Naive thymus-derived CD8-positive, alpha-beta T cell (primary cell): ENCODE results near the gene TRPM2. TPM values are rescaled to one million over a fixed set of nuclear protein-coding genes. Genes with fewer than 3 reads are reported as not detected.

Source experiments
- ATAC-seq, 2 donors: fragments of 150-1000 bp; cut with Tn5 transposase in 1 of 2; sonication (Bioruptor Pico), chemical (Tn5 transposase) in 1 of 2; 1 replicate in 1 of 2; 2 replicates in 1 of 2; pipeline ENCODE4 v1.10.0; 2021; ENCODE audit warnings: mild to moderate bottlenecking in 2 of 2, moderate library complexity in 2 of 2
- POLR2A ChIA-PET: fragments of 350-600 bp; sonication (Branson Sonifier 250); formaldehyde crosslinking; loops from one replicate; lab custom pipeline; 2021; ENCODE audit warnings: antibody characterized with exemption; lab: Charles Lee
- DNase-seq, 10 donors: peaks; one replicate each; pipeline versions ENCODE4 v3.0.0 to v3.0.0-alpha.2; 2020 to 2022
- H3K27ac Mint-ChIP-seq, 10 donors: one replicate each; pipeline ENCODE4 v1.8.0; 2020 to 2022; ENCODE audit warnings: mild to moderate bottlenecking in 10 of 10, mixed read lengths in 10 of 10, moderate library complexity in 4 of 10, inconsistent platforms in 1 of 10
- H3K27me3 Mint-ChIP-seq, 5 donors: one replicate each; pipeline ENCODE4 v1.8.0; 2021 to 2022; ENCODE audit warnings: mixed read lengths in 5 of 5
- H3K36me3 Mint-ChIP-seq, 3 donors: one replicate each; pipeline ENCODE4 v1.8.0; 2020 to 2022; ENCODE audit warnings: mixed read lengths in 3 of 3, mild to moderate bottlenecking in 2 of 3, inconsistent platforms in 1 of 3
- H3K4me1 Mint-ChIP-seq, 4 donors: one replicate each; pipeline ENCODE4 v1.8.0; 2021 to 2022; ENCODE audit warnings: mixed read lengths in 4 of 4
- H3K4me3 Mint-ChIP-seq, 10 donors: one replicate each; pipeline ENCODE4 v1.8.0; 2020 to 2022; ENCODE audit warnings: mild to moderate bottlenecking in 10 of 10, mixed read lengths in 10 of 10, moderate library complexity in 6 of 10, inconsistent platforms in 1 of 10
- H3K9me3 Mint-ChIP-seq, 9 donors: one replicate each; pipeline ENCODE4 v1.8.0; 2020 to 2022; ENCODE audit warnings: mixed read lengths in 9 of 9, mild to moderate bottlenecking in 3 of 9, inconsistent platforms in 1 of 9, moderate library complexity in 1 of 9
- polyA plus RNA-seq, 3 donors: library from polyadenylated mRNA; unstranded; fragments of 300-500 nt; fragmentation: Illumina TruSeq; gene quantifications; one replicate each; pipeline ENCODE4 v1.2.3, GENCODE V29; 2021
- total RNA-seq, 8 experiments: library from RNA in 2 of 8; stranded (reverse) in 2 of 8; gene quantifications; one replicate each; pipeline ENCODE4 v1.2.3 and lab custom pipeline; 2021 to 2026

Gene TRPM2
- total and polyA plus RNA-seq, 5 experiments from 2014 or later = 0.20 to 1.2 (median 0.37) TPM

DNA sequence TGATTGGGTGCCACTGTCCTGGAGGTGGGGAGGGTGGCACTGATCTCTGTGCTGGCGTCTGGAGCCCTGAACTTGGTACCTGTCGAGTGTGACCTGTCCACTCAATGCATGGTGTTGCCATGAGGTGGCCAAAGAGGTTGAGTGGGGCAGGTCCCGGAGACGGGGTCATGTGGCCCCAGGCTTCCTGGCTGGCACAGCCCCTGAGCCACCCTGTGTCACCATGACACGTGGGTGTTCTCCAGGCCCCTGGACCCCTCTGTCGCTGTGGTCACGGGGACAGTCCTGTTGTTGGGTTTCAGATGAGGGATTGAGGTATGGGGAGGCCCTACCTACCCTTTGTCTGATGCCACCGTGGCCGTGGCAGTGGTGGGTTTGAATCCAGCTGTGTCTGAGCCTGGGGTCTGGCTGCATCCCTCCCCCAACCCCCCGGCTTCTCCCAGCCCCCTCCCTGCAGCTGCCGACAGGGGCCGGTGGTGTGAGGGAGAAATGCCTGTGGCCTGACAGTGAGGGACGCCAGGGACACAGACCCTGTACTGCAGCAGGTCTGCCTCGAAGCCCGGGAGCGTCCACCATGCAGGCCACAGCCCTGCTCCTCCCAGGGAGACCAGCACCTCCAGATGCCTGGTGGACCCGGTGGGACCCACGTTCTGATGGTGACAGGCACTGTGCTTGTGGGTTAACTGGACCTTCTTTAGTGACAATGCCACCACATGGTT lies 12.0 kb downstream of the TRPM2 start:
- DNase-seq (peak in 1 of 10 donors; percentile 45), ATAC-seq (no peak)
- peaks cover 0 to 10% (median 5%) of the 10 kb centered on the region in 9 donors for H3K9me3 Mint-ChIP-seq
- H3K4me1 Mint-ChIP-seq = peaks cover 2 to 8% (median 5%) of the 10 kb centered on the region in 4 donors
- H3K27ac Mint-ChIP-seq = peak overlapping the region in 1 of 10 donors; percentile 62
- H3K36me3 Mint-ChIP-seq = peaks cover 0 to 2% (median 0%) of the 10 kb centered on the region in 3 donors
- H3K27me3 Mint-ChIP-seq = peaks cover 0 to 8% (median 0%) of the 10 kb centered on the region in 5 donors
- POLR2A ChIA-PET = no interaction called here
- H3K4me3 Mint-ChIP-seq = no peak overlapping the region

DNA sequence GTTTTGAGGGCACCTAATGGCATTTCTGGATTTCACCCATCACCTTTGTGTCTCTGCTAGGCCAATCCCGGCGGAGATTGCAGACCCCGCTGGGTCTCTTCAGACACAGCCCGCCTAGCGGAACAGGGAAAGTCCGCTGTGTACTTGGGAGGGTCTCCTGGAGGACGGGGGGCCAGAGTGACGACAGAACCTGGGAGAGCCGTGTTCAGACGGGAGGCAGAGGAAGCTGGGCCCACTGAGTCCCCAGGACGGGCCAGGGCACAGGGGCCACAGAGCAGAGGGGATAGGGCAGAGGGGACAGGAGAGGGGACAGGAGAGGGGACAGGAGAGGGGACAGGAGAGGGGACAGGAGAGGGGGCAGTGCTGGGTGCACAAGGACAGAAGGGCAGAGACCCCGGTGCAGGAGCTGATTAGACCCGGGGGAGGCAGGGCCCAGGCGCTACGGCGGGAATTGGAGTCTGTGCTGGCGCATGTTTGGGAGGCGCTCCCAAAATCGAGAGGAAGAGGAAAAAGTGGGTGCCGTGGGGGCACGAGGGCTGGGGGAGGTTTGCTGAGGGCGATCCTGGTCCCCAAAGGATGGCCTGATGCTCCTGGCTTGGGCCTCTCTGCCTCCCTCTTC lies 12.7 kb downstream of the TRPM2 start:
- Mint-ChIP-seq H3K4me3 (no peak overlapping the region), H3K4me1 (peaks cover 0 to 7% (median 3%) of the 10 kb centered on the region in 4 donors), H3K36me3 (peaks cover 0 to 2% (median 0%) of the 10 kb centered on the region in 3 donors), H3K27me3 (peaks cover 0 to 8% (median 0%) of the 10 kb centered on the region in 5 donors), H3K9me3 (peaks cover 0 to 10% (median 5%) of the 10 kb centered on the region in 9 donors), H3K27ac (no peak overlapping the region)
- POLR2A ChIA-PET = no interaction called here
- ATAC-seq (no peak), DNase-seq (peak in 1 of 10 donors; percentile 49)

DNA sequence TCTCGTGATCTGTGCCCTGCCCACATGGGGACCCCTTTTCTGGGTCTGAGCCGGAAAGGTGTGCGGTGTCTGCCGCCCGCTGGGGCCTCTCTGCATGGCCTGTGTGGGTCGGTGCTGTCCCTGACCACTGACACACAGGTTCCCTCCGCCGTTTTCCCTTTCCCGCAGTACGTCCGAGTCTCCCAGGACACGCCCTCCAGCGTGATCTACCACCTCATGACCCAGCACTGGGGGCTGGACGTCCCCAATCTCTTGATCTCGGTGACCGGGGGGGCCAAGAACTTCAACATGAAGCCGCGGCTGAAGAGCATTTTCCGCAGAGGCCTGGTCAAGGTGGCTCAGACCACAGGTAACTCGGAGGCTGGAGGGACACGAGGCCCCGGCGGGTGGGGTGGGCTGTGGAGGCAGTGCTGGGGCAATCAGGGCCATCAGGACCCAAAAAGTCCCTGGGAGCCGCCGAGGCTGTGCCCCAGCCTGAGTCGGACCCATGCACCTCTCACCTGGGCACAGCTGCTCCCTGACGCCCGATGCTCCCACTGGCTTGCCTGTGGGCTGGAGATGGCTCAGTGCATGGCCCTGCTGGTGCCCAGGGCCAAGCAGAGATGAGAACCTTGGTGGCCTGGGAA lies 13.3 kb downstream of the TRPM2 start:
- Mint-ChIP-seq H3K36me3 (peaks cover 0 to 2% (median 0%) of the 10 kb centered on the region in 3 donors), H3K27ac (no peak overlapping the region), H3K27me3 (peaks cover 0 to 8% (median 0%) of the 10 kb centered on the region in 5 donors), H3K9me3 (peaks cover 0 to 10% (median 5%) of the 10 kb centered on the region in 9 donors), H3K4me1 (peaks cover 0 to 7% (median 3%) of the 10 kb centered on the region in 4 donors), H3K4me3 (no peak overlapping the region)
- ATAC-seq (no peak), DNase-seq (peak in 1 of 10 donors; percentile 44)
- POLR2A ChIA-PET = no interaction called here

DNA sequence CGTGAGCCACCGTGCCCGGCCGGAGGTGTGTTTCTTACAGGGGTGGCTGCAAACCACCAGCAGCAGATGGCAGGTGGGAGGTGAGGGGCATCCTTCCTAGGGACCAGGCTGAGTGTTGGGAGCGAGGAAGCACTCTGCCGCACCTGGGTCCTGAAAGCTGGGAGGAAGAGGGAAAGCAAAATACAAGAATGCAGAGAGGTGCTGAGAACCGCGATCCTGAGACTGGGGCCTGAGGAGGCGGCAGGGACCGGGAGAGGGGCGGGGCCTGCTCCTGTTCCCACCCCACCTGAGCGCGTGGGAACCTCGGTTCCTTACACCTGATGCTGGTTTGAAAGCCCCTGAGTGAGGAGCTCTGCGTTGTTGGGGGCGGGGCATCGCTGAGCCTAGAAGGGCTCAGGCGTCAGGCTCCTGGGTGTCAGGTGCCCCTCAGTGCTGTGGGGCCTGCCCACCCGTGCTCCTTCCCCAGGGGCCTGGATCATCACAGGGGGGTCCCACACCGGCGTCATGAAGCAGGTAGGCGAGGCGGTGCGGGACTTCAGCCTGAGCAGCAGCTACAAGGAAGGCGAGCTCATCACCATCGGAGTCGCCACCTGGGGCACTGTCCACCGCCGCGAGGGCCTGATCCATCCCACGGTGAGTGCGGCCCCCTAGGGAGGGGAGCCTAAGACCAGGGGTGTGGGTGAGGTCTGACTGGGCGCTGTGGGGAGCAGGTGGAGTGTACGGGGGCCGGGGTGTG lies 15.5 kb downstream of the TRPM2 start:
- Mint-ChIP-seq H3K36me3 (no peaks in the 10 kb centered on the region), H3K4me1 (peaks cover 0 to 12% (median 7%) of the 10 kb centered on the region in 4 donors), H3K9me3 (no peaks in the 10 kb centered on the region), H3K4me3 (no peak overlapping the region), H3K27me3 (no peaks in the 10 kb centered on the region), H3K27ac (peak overlapping the region in 1 of 10 donors; percentile 47)
- DNase-seq = peak in 1 of 10 donors; percentile 34
- ATAC-seq = no peak
- POLR2A ChIA-PET = no interaction called here

DNA sequence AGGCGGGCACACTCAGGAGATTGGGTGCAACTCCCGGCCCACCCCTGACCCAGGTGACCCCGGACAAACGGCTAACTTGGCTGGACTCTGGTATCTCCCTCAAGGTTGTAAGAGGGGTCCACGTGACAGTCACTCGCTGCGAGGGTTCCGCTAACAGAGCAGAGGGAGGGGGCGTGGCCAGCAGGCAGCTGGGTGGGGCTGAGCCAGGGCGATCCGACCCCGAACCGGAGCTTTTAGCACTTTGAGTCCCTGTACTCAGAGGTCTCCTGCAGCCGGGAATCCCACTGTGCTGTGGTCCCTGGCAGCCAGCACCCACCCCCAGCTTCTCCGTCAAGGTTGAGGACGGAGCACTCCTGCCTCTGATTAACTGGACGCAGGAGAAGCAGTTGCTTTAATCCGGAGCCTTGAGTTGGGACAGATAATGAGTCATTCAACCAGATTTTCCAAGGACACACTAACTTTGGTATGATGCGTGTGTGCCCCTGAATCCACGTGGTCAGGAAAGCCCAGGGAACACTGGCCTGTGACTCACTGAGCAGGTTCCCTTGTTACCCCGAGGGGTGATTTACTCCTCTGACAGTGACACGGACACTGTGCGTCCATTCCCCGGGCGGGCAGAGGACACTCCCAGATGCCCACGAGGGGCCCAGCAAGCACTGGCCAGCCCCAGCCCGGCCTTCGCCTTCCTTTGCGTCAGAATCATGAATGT lies 16.8 kb downstream of the TRPM2 start:
- no peaks in the 10 kb centered on the region for H3K36me3 Mint-ChIP-seq

DNA sequence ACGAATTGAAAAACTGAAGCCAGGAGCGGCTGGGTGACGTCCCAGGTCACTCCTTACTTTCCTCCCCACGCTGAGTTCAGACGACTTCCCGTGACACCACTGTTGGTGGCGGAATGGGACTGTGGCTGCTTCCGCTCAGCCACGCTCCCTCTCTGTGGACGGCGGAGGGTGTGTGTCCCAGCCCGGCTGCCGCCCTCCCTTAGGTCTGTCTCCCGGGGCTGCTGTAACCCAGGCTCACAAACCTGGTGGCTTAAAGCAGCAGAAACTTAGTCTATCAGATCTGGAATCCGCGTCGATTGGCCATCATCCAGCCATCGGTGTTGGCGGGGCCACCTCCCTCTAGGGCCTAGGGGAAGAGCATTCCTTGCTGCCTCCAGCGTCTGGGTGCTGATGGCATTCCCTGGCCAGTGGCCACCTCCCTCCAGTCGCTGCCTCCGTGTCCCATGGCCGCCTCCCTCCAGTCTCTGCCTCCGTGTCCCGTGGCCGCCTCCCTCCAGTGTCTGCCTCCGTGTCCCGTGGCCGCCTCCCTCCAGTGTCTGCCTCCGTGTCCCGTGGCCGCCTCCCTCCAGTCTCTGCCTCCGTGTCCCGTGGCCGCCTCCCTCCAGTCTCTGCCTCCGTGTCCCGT lies 17.5 kb downstream of the TRPM2 start:
- ATAC-seq (no peak), DNase-seq (no peak)
- Mint-ChIP-seq H3K27me3 (peaks cover 0 to 3% (median 0%) of the 10 kb centered on the region in 5 donors), H3K27ac (no peak overlapping the region), H3K4me1 (peaks cover 12 to 25% (median 24%) of the 10 kb centered on the region in 4 donors), H3K4me3 (no peak overlapping the region), H3K36me3 (no peaks in the 10 kb centered on the region), H3K9me3 (no peaks in the 10 kb centered on the region)
- POLR2A ChIA-PET = no interaction called here

More for the DNA sequence above, 16.8 kb downstream of the TRPM2 start:
- DNase-seq (no peak), ATAC-seq (no peak)
- no peaks in the 10 kb centered on the region for H3K9me3 Mint-ChIP-seq
- peaks cover 5 to 18% (median 17%) of the 10 kb centered on the region in 4 donors for H3K4me1 Mint-ChIP-seq
- H3K27me3 Mint-ChIP-seq = no peaks in the 10 kb centered on the region
- H3K27ac Mint-ChIP-seq = no peak overlapping the region
- H3K4me3 Mint-ChIP-seq = no peak overlapping the region
- POLR2A ChIA-PET = no interaction called here

DNA sequence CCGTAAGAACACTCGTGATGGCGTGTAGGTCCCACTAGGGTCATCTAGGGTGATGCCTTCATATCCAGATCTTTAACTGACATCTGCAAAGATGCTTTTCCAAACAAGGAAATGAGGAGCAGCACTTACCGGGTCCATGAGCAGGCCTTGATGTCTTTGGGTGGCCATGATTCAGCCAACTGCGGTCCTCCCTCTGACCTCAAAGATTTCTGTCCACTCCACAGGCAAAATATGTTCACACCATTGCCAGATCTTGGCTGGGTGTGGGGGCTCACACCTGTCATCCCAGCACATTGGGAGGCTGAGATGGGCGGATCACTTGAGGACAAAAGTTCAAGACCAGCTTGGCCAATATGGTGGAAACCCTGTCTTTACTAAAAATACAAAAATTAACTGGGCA lies 18.2 kb downstream of the TRPM2 start:
- POLR2A ChIA-PET = no interaction called here
- no peaks in the 10 kb centered on the region for H3K36me3 Mint-ChIP-seq
- peaks cover 12 to 31% (median 28%) of the 10 kb centered on the region in 4 donors for H3K4me1 Mint-ChIP-seq
- peaks cover 0 to 3% (median 0%) of the 10 kb centered on the region in 5 donors for H3K27me3 Mint-ChIP-seq
- H3K9me3 Mint-ChIP-seq = no peaks in the 10 kb centered on the region
- H3K27ac Mint-ChIP-seq = no peak overlapping the region
- no peak for ATAC-seq
- H3K4me3 Mint-ChIP-seq = no peak overlapping the region
- DNase-seq = peak in 1 of 10 donors; percentile 4

DNA sequence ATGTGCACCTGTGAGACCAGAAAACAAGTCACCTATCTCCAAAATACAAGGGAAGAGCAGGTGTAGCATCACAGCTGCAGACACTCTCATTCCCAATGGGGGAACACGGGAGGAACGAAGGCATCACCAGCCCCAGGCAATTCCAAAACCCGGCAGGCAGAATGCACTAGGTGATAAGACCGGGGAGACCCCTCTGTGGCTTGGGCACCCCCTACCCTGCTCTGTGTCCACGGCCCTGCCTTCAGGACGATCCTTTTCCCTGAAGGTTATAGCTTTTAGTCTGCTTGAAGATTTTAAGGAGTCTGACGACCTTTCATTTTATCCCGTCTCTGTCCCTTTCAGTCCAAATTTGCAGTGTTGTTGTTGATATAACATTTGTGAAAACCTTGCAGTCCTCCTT lies 19.2 kb downstream of the TRPM2 start:
- Mint-ChIP-seq H3K27me3 (peaks cover 0 to 3% (median 0%) of the 10 kb centered on the region in 5 donors), H3K36me3 (no peaks in the 10 kb centered on the region), H3K4me3 (no peak overlapping the region), H3K4me1 (peaks cover 15 to 32% (median 28%) of the 10 kb centered on the region in 4 donors), H3K27ac (no peak overlapping the region), H3K9me3 (no peaks in the 10 kb centered on the region)
- POLR2A ChIA-PET = no interaction called here
- no peak for DNase-seq
- ATAC-seq = no peak

DNA sequence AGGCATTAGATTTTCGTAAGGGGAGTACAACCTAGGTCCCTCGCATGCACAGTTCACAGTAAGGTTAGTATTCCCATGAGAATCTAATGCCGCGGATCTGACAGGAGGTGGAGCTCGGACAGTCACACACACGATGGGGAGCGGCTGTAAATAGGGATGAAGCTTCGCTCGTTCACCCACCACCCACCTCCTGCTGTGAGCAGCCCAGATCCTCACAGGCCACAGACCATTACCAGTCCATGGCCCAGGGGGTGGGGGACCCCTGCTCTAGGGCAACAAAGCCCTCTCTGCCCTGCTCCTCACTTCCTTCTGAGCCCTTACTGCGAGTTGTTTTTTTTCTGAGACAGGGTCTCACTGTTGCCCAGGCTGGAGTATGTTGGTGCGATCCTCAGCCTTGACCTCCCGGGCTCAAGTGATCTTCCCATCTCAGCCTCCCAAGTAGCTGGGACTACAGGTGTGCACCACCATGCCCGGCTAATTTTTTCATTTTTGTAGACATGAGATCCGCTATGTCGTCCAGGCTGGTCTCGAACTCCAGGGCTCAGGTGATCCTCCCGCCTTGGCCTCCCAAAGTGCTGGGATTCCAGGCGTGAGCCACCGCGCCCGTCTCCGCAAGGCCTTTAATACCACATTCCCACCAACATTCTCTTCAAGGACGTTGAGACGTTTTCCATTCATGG lies 21.3 kb downstream of the TRPM2 start:
- Mint-ChIP-seq H3K4me3 (peak overlapping the region; percentile 62 to 79 (median 69)), H3K4me1 (peaks cover 15 to 32% (median 28%) of the 10 kb centered on the region in 4 donors), H3K27ac (peak overlapping the region in 2 of 10 donors; percentile 18 to 86), H3K27me3 (peaks cover 0 to 3% (median 0%) of the 10 kb centered on the region in 5 donors), H3K9me3 (no peaks in the 10 kb centered on the region), H3K36me3 (peaks cover 0 to 3% (median 0%) of the 10 kb centered on the region in 3 donors)
- POLR2A ChIA-PET = interaction anchor here (0.5 to 0.6 kb wide), 2 partner anchors 12 to 15 kb away, joined by 3 read pairs; no protein-coding TSS in a partner anchor
- no peak for ATAC-seq
- no peak for DNase-seq

DNA sequence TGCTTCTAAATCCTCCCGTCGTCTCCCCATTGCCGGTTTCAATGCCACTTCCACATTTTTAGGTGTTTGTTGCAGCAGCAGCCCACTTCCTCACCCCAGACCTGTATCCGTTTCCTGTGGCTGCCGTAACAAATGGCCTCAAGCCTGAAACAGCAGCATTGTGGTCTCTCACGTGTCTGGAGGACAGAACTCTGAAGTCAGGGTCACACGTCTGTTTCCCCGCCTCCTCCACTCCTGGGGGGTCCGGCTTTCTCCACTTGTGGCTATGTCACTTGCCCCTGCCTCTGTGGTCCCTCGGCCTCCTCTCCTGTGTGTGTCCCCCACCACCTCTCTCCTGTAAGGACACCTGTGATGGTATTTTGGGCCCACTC lies 21.8 kb downstream of the TRPM2 start:
- ATAC-seq (peak; percentile 42 to 74), DNase-seq (peak in 7 of 10 donors; percentile 9 to 61 (median 38))
- peak overlapping the region; percentile 62 to 79 (median 69) for H3K4me3 Mint-ChIP-seq
- H3K27me3 Mint-ChIP-seq = peaks cover 0 to 3% (median 0%) of the 10 kb centered on the region in 5 donors
- H3K9me3 Mint-ChIP-seq = no peaks in the 10 kb centered on the region
- H3K4me1 Mint-ChIP-seq = peaks cover 15 to 32% (median 28%) of the 10 kb centered on the region in 4 donors
- H3K36me3 Mint-ChIP-seq = peaks cover 0 to 4% (median 0%) of the 10 kb centered on the region in 3 donors
- POLR2A ChIA-PET = no interaction called here
- H3K27ac Mint-ChIP-seq = peak overlapping the region in 3 of 10 donors; percentile 4 to 86 (median 13)

DNA sequence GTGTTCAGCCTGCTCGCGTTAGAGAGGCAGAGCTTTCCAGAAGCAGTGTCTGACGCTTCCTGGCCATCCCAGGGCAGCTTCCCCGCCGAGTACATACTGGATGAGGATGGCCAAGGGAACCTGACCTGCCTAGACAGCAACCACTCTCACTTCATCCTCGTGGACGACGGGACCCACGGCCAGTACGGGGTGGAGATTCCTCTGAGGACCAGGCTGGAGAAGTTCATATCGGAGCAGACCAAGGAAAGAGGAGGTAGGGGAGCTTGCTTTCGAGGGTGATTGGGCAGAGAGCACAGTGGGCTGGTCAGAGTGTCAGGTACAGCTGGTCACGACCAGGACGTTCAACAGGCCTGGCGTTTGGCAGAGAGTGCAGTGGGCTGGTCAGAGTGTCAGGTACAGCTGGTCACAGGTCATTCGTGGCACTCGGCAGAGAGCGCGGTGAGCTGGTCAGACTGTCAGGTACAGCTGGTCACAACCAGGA lies 22.4 kb downstream of the TRPM2 start:
- H3K4me1 Mint-ChIP-seq = peaks cover 15 to 32% (median 28%) of the 10 kb centered on the region in 4 donors
- peaks cover 0 to 2% (median 0%) of the 10 kb centered on the region in 9 donors for H3K9me3 Mint-ChIP-seq
- peak overlapping the region in 8 of 10 donors; percentile 20 to 79 (median 69) for H3K4me3 Mint-ChIP-seq
- ATAC-seq = no peak
- H3K27me3 Mint-ChIP-seq = peaks cover 0 to 3% (median 0%) of the 10 kb centered on the region in 5 donors
- no peak for DNase-seq
- H3K36me3 Mint-ChIP-seq = peaks cover 0 to 4% (median 0%) of the 10 kb centered on the region in 3 donors
- peak overlapping the region in 2 of 10 donors; percentile 14 to 86 for H3K27ac Mint-ChIP-seq
- POLR2A ChIA-PET = no interaction called here
